HCT116 (cell line): Measurements from ENCODE around the gene KSR1.
"Not testable (repeated sequence)": the region's sequence is repeated elsewhere in the genome, so short reads cannot be mapped to it uniquely, and the experiment has no call there.

ENCODE experiments used
- CBX3 ChIP-seq: IDR thresholded peaks from 2 replicates; pipeline ENCODE4 v1.6.1; 2012; ENCODE audit warnings: low read depth
- EZH2 ChIP-seq: fragments of 200-600 bp; sonication (generic); IDR thresholded peaks from 2 replicates; pipeline ENCODE4 v1.6.1; 2017; ENCODE audit warnings: antibody characterized with exemption, mixed run types
- EZH2phosphoT487 ChIP-seq: fragments of 200-600 bp; IDR thresholded peaks from 2 replicates; pipeline ENCODE4 v1.6.1; 2018; ENCODE audit warnings: antibody characterized with exemption, borderline replicate concordance
- FOSL1 ChIP-seq: IDR thresholded peaks from 2 replicates; pipeline ENCODE4 v1.6.1; 2012; ENCODE audit warnings: low read depth
- JUND ChIP-seq: IDR thresholded peaks from 2 replicates; pipeline ENCODE4 v1.6.1; 2012
- POLR2AphosphoS5 ChIP-seq: IDR thresholded peaks from 2 replicates; pipeline ENCODE4 v1.6.1; 2011; ENCODE audit warnings: mild to moderate bottlenecking, low read depth, low read length, moderate library complexity
- SIN3A ChIP-seq: IDR thresholded peaks from 2 replicates; pipeline ENCODE4 v1.6.1; 2012; ENCODE audit warnings: low read depth
- SP1 ChIP-seq: IDR thresholded peaks from 2 replicates; pipeline ENCODE4 v1.6.1; 2012; ENCODE audit warnings: low read depth
- SRF ChIP-seq: IDR thresholded peaks from 2 replicates; pipeline ENCODE4 v1.6.1; 2012; ENCODE audit warnings: low read depth
- YY1 ChIP-seq: IDR thresholded peaks from 2 replicates; pipeline ENCODE4 v1.6.1; 2011; ENCODE audit warnings: low read length, low read depth, moderate library complexity, mild to moderate bottlenecking; ENCODE audit not compliant: insufficient replicate concordance; ENCODE audit errors: extremely low read depth
- ZNF274 ChIP-seq: fragments of 200-500 bp; sonication (Bioruptor generic); IDR thresholded peaks from 2 replicates; pipeline ENCODE4 v1.6.1; 2014; ENCODE audit warnings: mild to moderate bottlenecking, low read depth, low read length, inconsistent platforms
- TF ChIP-seq, protein P1 (sequence below), 3 experiments: fragments of 200-600 bp in 1 of 3; sonication (generic) in 1 of 3; IDR thresholded peaks in 2 of 3; conservative IDR thresholded peaks in 1 of 3; 2 replicates each; pipeline ENCODE4 v1.5.1; 2012 to 2017; ENCODE audit warnings: low read depth in 2 of 3, low read length in 2 of 3, antibody characterized with exemption in 1 of 3, borderline replicate concordance in 1 of 3, control low read depth in 1 of 3, mild to moderate bottlenecking in 1 of 3, mixed read lengths in 1 of 3, mixed run types in 1 of 3, moderate library complexity in 1 of 3; ENCODE audit not compliant: insufficient read depth in 1 of 3
- TF ChIP-seq, protein P2 (sequence below): IDR thresholded peaks from 2 replicates; pipeline ENCODE4 v1.6.1; 2012; ENCODE audit warnings: low read depth
- TF ChIP-seq, protein P3 (sequence below): IDR thresholded peaks from 2 replicates; pipeline ENCODE4 v1.6.1; 2012

DNA sequence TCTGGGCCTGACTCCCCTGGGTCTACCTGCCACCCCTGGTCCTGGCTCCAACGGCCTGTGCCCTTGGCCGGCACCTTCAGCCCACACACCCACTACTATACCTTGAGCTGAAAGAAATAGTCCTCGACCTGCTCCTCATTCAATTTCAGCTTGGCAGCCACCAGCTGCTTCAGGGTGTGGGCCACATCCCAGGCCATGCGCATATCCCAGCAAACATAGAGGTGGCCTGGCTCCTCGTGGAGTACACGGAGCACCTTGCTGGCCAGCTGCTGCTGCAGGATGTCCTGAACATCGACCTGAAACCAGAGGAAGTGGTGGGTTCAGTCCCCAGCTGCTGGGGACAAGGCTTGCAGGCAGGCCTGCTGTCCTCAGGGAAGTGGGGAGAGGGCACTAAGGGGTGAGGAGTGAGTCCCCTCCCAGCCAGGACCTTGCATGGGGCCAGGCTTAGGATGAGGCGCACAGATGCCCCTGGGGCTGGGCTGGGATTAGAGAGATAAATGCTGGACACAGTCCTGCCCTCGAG lies 197.3 kb downstream of the KSR1 start:
- TF ChIP-seq, protein P1, sequence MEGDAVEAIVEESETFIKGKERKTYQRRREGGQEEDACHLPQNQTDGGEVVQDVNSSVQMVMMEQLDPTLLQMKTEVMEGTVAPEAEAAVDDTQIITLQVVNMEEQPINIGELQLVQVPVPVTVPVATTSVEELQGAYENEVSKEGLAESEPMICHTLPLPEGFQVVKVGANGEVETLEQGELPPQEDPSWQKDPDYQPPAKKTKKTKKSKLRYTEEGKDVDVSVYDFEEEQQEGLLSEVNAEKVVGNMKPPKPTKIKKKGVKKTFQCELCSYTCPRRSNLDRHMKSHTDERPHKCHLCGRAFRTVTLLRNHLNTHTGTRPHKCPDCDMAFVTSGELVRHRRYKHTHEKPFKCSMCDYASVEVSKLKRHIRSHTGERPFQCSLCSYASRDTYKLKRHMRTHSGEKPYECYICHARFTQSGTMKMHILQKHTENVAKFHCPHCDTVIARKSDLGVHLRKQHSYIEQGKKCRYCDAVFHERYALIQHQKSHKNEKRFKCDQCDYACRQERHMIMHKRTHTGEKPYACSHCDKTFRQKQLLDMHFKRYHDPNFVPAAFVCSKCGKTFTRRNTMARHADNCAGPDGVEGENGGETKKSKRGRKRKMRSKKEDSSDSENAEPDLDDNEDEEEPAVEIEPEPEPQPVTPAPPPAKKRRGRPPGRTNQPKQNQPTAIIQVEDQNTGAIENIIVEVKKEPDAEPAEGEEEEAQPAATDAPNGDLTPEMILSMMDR (IDR thresholded peaks at IDR 0.05 in 2 of 3, conservative IDR thresholded peaks at IDR 0.05 in 1 of 3; ENCODE audit: borderline replicate concordance in 1 of 3, insufficient read depth in 1 of 3, low read depth in 2 of 3, low read length in 2 of 3), result not testable (repeated sequence)
- not testable (repeated sequence) for TF ChIP-seq SRF, POLR2AphosphoS5, JUND, EZH2phosphoT487, YY1, ZNF274, SIN3A, FOSL1, CBX3, EZH2, SP1
- TF ChIP-seq, protein P2, sequence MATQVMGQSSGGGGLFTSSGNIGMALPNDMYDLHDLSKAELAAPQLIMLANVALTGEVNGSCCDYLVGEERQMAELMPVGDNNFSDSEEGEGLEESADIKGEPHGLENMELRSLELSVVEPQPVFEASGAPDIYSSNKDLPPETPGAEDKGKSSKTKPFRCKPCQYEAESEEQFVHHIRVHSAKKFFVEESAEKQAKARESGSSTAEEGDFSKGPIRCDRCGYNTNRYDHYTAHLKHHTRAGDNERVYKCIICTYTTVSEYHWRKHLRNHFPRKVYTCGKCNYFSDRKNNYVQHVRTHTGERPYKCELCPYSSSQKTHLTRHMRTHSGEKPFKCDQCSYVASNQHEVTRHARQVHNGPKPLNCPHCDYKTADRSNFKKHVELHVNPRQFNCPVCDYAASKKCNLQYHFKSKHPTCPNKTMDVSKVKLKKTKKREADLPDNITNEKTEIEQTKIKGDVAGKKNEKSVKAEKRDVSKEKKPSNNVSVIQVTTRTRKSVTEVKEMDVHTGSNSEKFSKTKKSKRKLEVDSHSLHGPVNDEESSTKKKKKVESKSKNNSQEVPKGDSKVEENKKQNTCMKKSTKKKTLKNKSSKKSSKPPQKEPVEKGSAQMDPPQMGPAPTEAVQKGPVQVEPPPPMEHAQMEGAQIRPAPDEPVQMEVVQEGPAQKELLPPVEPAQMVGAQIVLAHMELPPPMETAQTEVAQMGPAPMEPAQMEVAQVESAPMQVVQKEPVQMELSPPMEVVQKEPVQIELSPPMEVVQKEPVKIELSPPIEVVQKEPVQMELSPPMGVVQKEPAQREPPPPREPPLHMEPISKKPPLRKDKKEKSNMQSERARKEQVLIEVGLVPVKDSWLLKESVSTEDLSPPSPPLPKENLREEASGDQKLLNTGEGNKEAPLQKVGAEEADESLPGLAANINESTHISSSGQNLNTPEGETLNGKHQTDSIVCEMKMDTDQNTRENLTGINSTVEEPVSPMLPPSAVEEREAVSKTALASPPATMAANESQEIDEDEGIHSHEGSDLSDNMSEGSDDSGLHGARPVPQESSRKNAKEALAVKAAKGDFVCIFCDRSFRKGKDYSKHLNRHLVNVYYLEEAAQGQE, result not testable (repeated sequence)
- TF ChIP-seq, protein P3, sequence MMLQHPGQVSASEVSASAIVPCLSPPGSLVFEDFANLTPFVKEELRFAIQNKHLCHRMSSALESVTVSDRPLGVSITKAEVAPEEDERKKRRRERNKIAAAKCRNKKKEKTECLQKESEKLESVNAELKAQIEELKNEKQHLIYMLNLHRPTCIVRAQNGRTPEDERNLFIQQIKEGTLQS, result not testable (repeated sequence)
